Fibroblast of lung (primary cell): ENCODE data around the gene EIF4A2.

ENCODE experiments used
- CTCF ChIP-seq, 2 donors: IDR thresholded peaks in 1 of 2; conservative IDR thresholded peaks in 1 of 2; 1 replicate in 1 of 2; 2 replicates in 1 of 2; pipeline ENCODE4 v1.5.1; 2011 to 2012; ENCODE audit warnings: low read length in 2 of 2, control low read depth in 1 of 2, inconsistent platforms in 1 of 2, low read depth in 1 of 2, mild to moderate bottlenecking in 1 of 2
- EZH2 ChIP-seq: IDR thresholded peaks from 2 replicates; pipeline ENCODE4 v1.5.1; 2012; ENCODE audit warnings: low read length, control low read depth, mild to moderate bottlenecking; ENCODE audit errors: missing control alignments

GRCh38 chr3:186826410-186826975 is 43.1 kb downstream of the EIF4A2 start:
- TF ChIP-seq CTCF (conservative IDR thresholded peaks at IDR 0.05 in 1 of 2, IDR thresholded peaks at IDR 0.05 in 1 of 2; ENCODE audit: low read depth in 1 of 2, low read length in 2 of 2) (no peak), EZH2 (no peak)
